ENCODE results near the gene PGLYRP1. TPM values are rescaled to one million over a fixed set of nuclear protein-coding genes. Genes with fewer than 3 reads are reported as not detected.
A peak's percentile ranks its signal among the peaks of the same experiment; 100 is the strongest.

PGLYRP1 gene
- total RNA-seq, 2 experiments from 2014 or later = not detected

- Histone ChIP-seq H3K4me1 (ENCODE audit: insufficient read depth, low read length) (peaks cover 27% of the 10 kb centered on the region), H3K9me3 (ENCODE audit: control insufficient read depth in 1 of 2, insufficient read depth in 1 of 2, low read length in 2 of 2) (peaks cover 0 to 6% of the 10 kb centered on the region in 2 experiments), H3K27ac (ENCODE audit: low read depth in 1 of 2, low read length in 2 of 2) (no peak overlapping the region), H3K36me3 (ENCODE audit: insufficient read depth, low read length) (no peaks in the 10 kb centered on the region), H3K27me3 (ENCODE audit: control insufficient read depth in 1 of 2, insufficient read depth in 2 of 2, low read length in 2 of 2) (peaks cover 48 to 52% of the 10 kb centered on the region in 2 experiments), H3K4me3 (ENCODE audit: low read length) (no peak overlapping the region)
- H3K36me3 Mint-ChIP-seq (ENCODE audit: low read depth) = no peaks in the 10 kb centered on the region
- ATAC-seq (ENCODE audit: poor library complexity) (no peak), DNase-seq (peak in 1 of 14 experiments; percentile 21)
- H3K9me3 Mint-ChIP-seq = no peaks in the 10 kb centered on the region
- intact Hi-C loops (cut with DNase I, micrococcal nuclease) = no loop called here
- peaks cover 18% of the 10 kb centered on the region for H3K4me1 Mint-ChIP-seq (ENCODE audit: low read depth)
- CTCF ChIA-PET = no interaction called here
- no peak overlapping the region for H3K4me3 Mint-ChIP-seq
- H3K27me3 Mint-ChIP-seq = peaks cover 75% of the 10 kb centered on the region
- no peak overlapping the region for H3K27ac Mint-ChIP-seq
- TF ChIP-seq CTCF (IDR thresholded peaks at IDR 0.05) = no peak
- POLR2A ChIA-PET = no interaction called here
Measured at GRCh38 chr19:45975306-45976070, 47.4 kb downstream of the PGLYRP1 start.

DNA sequence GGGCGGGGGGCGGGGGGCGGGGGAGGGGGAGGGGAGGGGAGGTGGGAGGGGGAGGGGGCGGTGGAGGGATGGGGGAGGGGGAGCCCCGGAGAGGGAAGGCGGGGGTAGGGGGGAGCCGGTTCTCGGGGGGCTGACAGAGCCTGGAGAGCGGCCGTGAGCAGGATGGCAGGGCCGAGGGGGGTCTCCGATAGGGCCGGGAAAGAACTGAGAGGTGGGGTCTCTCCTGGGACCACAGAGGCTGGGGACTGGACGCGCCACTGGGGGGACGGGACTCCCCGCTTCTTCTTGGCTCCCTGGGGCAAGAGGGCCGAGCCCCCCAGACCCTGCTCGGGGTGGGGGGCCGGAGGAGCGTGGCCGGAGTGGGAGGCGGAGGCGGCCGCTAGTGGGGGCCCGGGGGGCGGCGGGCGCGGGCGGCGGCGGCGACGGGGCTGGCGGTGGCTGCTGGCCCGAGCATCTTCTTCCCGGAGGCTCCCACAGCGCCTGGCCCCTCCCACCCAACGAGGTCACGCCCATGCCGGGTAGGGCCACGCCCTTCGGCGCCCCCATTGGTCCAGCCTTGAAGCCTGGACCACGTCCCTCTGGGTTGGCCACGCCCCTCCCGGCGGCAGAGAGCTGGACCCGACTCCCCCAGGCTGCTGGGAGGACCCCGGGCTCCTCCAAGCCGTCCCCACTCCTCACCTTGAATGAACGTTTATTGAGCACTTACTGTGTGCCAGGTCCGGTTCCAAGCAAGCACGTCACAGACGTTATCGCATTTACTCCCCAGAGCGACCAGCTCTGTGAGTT is 49.1 kb downstream of the PGLYRP1 start, which contains the start of gene NOVA2:
Gene NOVA2 (minus strand): TSS at position 313 of the 786 bp plus-strand sequence. CDS start 514 bp downstream, outside the sequence.
- TF ChIP-seq CTCF (IDR thresholded peaks at IDR 0.05) = no peak
- H3K4me3 Mint-ChIP-seq = peak within 1 kb of the TSS; percentile 49
- ChIA-PET CTCF (no interaction called here), POLR2A (no interaction called here)
- no peak within 1 kb of the TSS for H3K4me3 ChIP-seq (ENCODE audit: low read length)
- H3K36me3 ChIP-seq (ENCODE audit: insufficient read depth, low read length) = no peaks in the 10 kb centered on the region
- H3K36me3 Mint-ChIP-seq (ENCODE audit: low read depth) = no peaks in the 10 kb centered on the region
- H3K27me3 Mint-ChIP-seq = peaks cover 82% of the 10 kb centered on the region
- H3K9me3 ChIP-seq (ENCODE audit: control insufficient read depth in 1 of 2, insufficient read depth in 1 of 2, low read length in 2 of 2) = peaks cover 0 to 6% of the 10 kb centered on the region in 2 experiments
- peaks cover 27% of the 10 kb centered on the region for H3K4me1 ChIP-seq (ENCODE audit: insufficient read depth, low read length)
- H3K27ac ChIP-seq (ENCODE audit: low read depth in 1 of 2, low read length in 2 of 2) = no peak within 1 kb of the TSS
- intact Hi-C loops (cut with DNase I, micrococcal nuclease) = no loop called here
- H3K4me1 Mint-ChIP-seq (ENCODE audit: low read depth) = peaks cover 18% of the 10 kb centered on the region
- peak in 4 of 14 experiments; percentile 18 to 59 (median 30) for DNase-seq
- H3K9me3 Mint-ChIP-seq = no peaks in the 10 kb centered on the region
- no peak within 1 kb of the TSS for H3K27ac Mint-ChIP-seq
- ATAC-seq (ENCODE audit: poor library complexity) = no peak
- H3K27me3 ChIP-seq (ENCODE audit: control insufficient read depth in 1 of 2, insufficient read depth in 2 of 2, low read length in 2 of 2) = peaks cover 59 to 62% of the 10 kb centered on the region in 2 experiments

GRCh38 chr19:45972947-45973540 is 49.8 kb downstream of the PGLYRP1 start:
- no peak for TF ChIP-seq CTCF (IDR thresholded peaks at IDR 0.05)
- no peak overlapping the region for H3K4me3 ChIP-seq (ENCODE audit: low read length)
- peaks cover 0 to 6% of the 10 kb centered on the region in 2 experiments for H3K9me3 ChIP-seq (ENCODE audit: control insufficient read depth in 1 of 2, insufficient read depth in 1 of 2, low read length in 2 of 2)
- ATAC-seq (ENCODE audit: poor library complexity) (no peak), DNase-seq (peak in 3 of 14 experiments; percentile 9 to 38 (median 26))
- H3K27ac Mint-ChIP-seq = no peak overlapping the region
- peaks cover 27% of the 10 kb centered on the region for H3K4me1 ChIP-seq (ENCODE audit: insufficient read depth, low read length)
- peaks cover 83% of the 10 kb centered on the region for H3K27me3 Mint-ChIP-seq
- ChIA-PET CTCF (no interaction called here), POLR2A (interaction anchor here (0.8 kb wide), 1 partner anchor 22 kb away, joined by 3 read pairs; the partner anchor contains the start of gene CCDC61)
- H3K27ac ChIP-seq (ENCODE audit: low read depth in 1 of 2, low read length in 2 of 2) = no peak overlapping the region
- no peak overlapping the region for H3K4me3 Mint-ChIP-seq
- H3K36me3 Mint-ChIP-seq (ENCODE audit: low read depth) = no peaks in the 10 kb centered on the region
- no peaks in the 10 kb centered on the region for H3K9me3 Mint-ChIP-seq
- intact Hi-C loops (cut with DNase I, micrococcal nuclease) = no loop called here
- no peaks in the 10 kb centered on the region for H3K36me3 ChIP-seq (ENCODE audit: insufficient read depth, low read length)
- H3K27me3 ChIP-seq (ENCODE audit: control insufficient read depth in 1 of 2, insufficient read depth in 2 of 2, low read length in 2 of 2) = peaks cover 59 to 65% of the 10 kb centered on the region in 2 experiments
- H3K4me1 Mint-ChIP-seq (ENCODE audit: low read depth) = peaks cover 18% of the 10 kb centered on the region
